H9 (cell line): ENCODE measurements around the gene B9D2. TPM values are rescaled to one million over a fixed set of nuclear protein-coding genes. Genes with fewer than 3 reads are reported as not detected.

Experiments used
- DNase-seq: peaks from one replicate; pipeline ENCODE4 v3.0.0-alpha.2; 2017
- H2AFZ ChIP-seq: one replicate; pipeline ENCODE4 v1.6.1; 2013; ENCODE audit warnings: mild to moderate bottlenecking, low read length, control low read depth, moderate library complexity
- H2AK5ac ChIP-seq: 2 replicates; pipeline ENCODE4 v1.6.1; 2013; ENCODE audit warnings: low read length, control low read depth, mixed read lengths; ENCODE audit not compliant: insufficient read length
- H2BK120ac ChIP-seq: one replicate; pipeline ENCODE4 v1.6.1; 2013; ENCODE audit warnings: low read depth, mild to moderate bottlenecking, low read length, control low read depth, inconsistent platforms; ENCODE audit not compliant: poor library complexity, severe bottlenecking
- H2BK12ac ChIP-seq: 2 replicates; pipeline ENCODE4 v1.6.1; 2013; ENCODE audit warnings: low read length, control low read depth, mixed read lengths, low read depth; ENCODE audit not compliant: insufficient read length
- H2BK15ac ChIP-seq: 2 replicates; pipeline ENCODE4 v1.6.1; 2013; ENCODE audit warnings: low read depth, low read length, control low read depth
- H2BK20ac ChIP-seq: one replicate; pipeline ENCODE4 v1.6.1; 2013; ENCODE audit warnings: low read depth, mild to moderate bottlenecking, low read length, control low read depth, inconsistent platforms; ENCODE audit not compliant: poor library complexity, severe bottlenecking
- H2BK5ac ChIP-seq: 2 replicates; pipeline ENCODE4 v1.6.1; 2013; ENCODE audit warnings: low read length, control low read depth, mixed read lengths; ENCODE audit not compliant: insufficient read length
- H3K14ac ChIP-seq: 2 replicates; pipeline ENCODE4 v1.6.1; 2013; ENCODE audit warnings: low read length, control low read depth; ENCODE audit not compliant: insufficient read depth
- H3K18ac ChIP-seq: 2 replicates; pipeline ENCODE4 v1.6.1; 2013; ENCODE audit warnings: low read depth, mild to moderate bottlenecking, mixed read lengths, low read length, control low read depth; ENCODE audit not compliant: insufficient read length
- H3K23ac ChIP-seq: 2 replicates; pipeline ENCODE4 v1.6.1; 2013; ENCODE audit warnings: low read length, control low read depth, mixed read lengths, low read depth; ENCODE audit not compliant: insufficient read length
- H3K23me2 ChIP-seq: 2 replicates; pipeline ENCODE4 v1.6.1; 2013; ENCODE audit warnings: low read depth, mild to moderate bottlenecking, mixed read lengths, low read length, control low read depth; ENCODE audit not compliant: insufficient read length, poor library complexity, severe bottlenecking
- H3K27ac ChIP-seq: 2 replicates; pipeline ENCODE4 v1.5.1; 2013; ENCODE audit warnings: low read length, control low read depth, mixed read lengths, low read depth; ENCODE audit not compliant: insufficient read length
- H3K27me3 ChIP-seq: 2 replicates; pipeline ENCODE4 v1.6.1; 2013; ENCODE audit warnings: low read length, control low read depth, inconsistent platforms; ENCODE audit not compliant: insufficient read depth
- H3K4ac ChIP-seq: 2 replicates; pipeline ENCODE4 v1.6.1; 2013; ENCODE audit warnings: low read depth, mild to moderate bottlenecking, control low read depth, inconsistent platforms, low read length, moderate library complexity
- H3K4me1 ChIP-seq: 2 replicates; pipeline ENCODE4 v1.6.1; 2013; ENCODE audit warnings: low read length, control low read depth, inconsistent platforms; ENCODE audit not compliant: insufficient read depth
- H3K4me2 ChIP-seq: 2 replicates; pipeline ENCODE4 v1.6.1; 2013; ENCODE audit warnings: low read length, control low read depth, mixed read lengths; ENCODE audit not compliant: insufficient read length, insufficient read depth
- H3K56ac ChIP-seq: 2 replicates; pipeline ENCODE4 v1.6.1; 2013; ENCODE audit warnings: low read depth, mild to moderate bottlenecking, mixed read lengths, low read length, control low read depth; ENCODE audit not compliant: insufficient read length
- H3K79me1 ChIP-seq: 2 replicates; pipeline ENCODE4 v1.6.1; 2013; ENCODE audit warnings: low read depth, mild to moderate bottlenecking, moderate library complexity, low read length, control low read depth, inconsistent platforms; ENCODE audit not compliant: insufficient read depth, poor library complexity, severe bottlenecking
- H3K79me2 ChIP-seq: 2 replicates; pipeline ENCODE4 v1.6.1; 2013; ENCODE audit warnings: low read length, control low read depth, inconsistent platforms; ENCODE audit not compliant: insufficient read depth
- H3K9ac ChIP-seq: 2 replicates; pipeline ENCODE4 v1.6.1; 2013; ENCODE audit warnings: low read length, control low read depth, mixed read lengths; ENCODE audit not compliant: insufficient read length; ENCODE audit errors: extremely low read depth
- H3K9me3 ChIP-seq: one replicate; pipeline ENCODE4 v1.6.1; 2013; ENCODE audit warnings: low read depth, low read length, inconsistent platforms; ENCODE audit not compliant: control insufficient read depth
- H3T11ph ChIP-seq: one replicate; pipeline ENCODE4 v1.6.1; 2013; ENCODE audit warnings: mild to moderate bottlenecking, low read length, control low read depth, inconsistent platforms
- H4K20me1 ChIP-seq: one replicate; pipeline ENCODE4 v1.6.1; 2013; ENCODE audit not compliant: control insufficient read depth, insufficient read length, insufficient read depth
- H4K5ac ChIP-seq: 2 replicates; pipeline ENCODE4 v1.6.1; 2013; ENCODE audit warnings: low read depth, mild to moderate bottlenecking, mixed read lengths, low read length, control low read depth; ENCODE audit not compliant: insufficient read length
- H4K8ac ChIP-seq: replicated peaks from 2 replicates; pipeline ENCODE4 v1.6.1; 2013; ENCODE audit warnings: low read length, control low read depth, mixed read lengths, low read depth; ENCODE audit not compliant: insufficient read length
- H4K91ac ChIP-seq: 2 replicates; pipeline ENCODE4 v1.6.1; 2013; ENCODE audit warnings: low read depth, mild to moderate bottlenecking, moderate library complexity, mixed read lengths, low read length, control low read depth; ENCODE audit not compliant: insufficient read length
- H3K27ac Mint-ChIP-seq, 3 experiments: 2 replicates in 2 of 3; 3 replicates in 1 of 3; pipeline ENCODE4 v1.8.0; 2020 to 2021; ENCODE audit warnings: mixed read lengths in 3 of 3, mild to moderate bottlenecking in 1 of 3, moderate library complexity in 1 of 3
- H3K27me3 Mint-ChIP-seq: 2 replicates; pipeline ENCODE4 v1.8.0; 2021; ENCODE audit warnings: low read depth, mild to moderate bottlenecking, moderate library complexity, mixed read lengths
- H3K36me3 Mint-ChIP-seq, 3 experiments: 2 replicates in 2 of 3; 3 replicates in 1 of 3; pipeline ENCODE4 v1.8.0; 2020 to 2021; ENCODE audit warnings: low read depth in 3 of 3, mixed read lengths in 3 of 3; ENCODE audit not compliant: insufficient read depth in 1 of 3
- H3K4me1 Mint-ChIP-seq, 2 experiments: 2 replicates each; pipeline ENCODE4 v1.8.0; 2020; ENCODE audit warnings: mixed read lengths in 2 of 2
- H3K4me3 Mint-ChIP-seq, 2 experiments: 2 replicates in 1 of 2; 3 replicates in 1 of 2; pipeline ENCODE4 v1.8.0; 2020 to 2021; ENCODE audit warnings: mild to moderate bottlenecking in 2 of 2, mixed read lengths in 2 of 2, moderate library complexity in 1 of 2
- H3K9me3 Mint-ChIP-seq, 2 experiments: 2 replicates in 1 of 2; 3 replicates in 1 of 2; pipeline ENCODE4 v1.8.0; 2020; ENCODE audit warnings: mild to moderate bottlenecking in 2 of 2, mixed read lengths in 2 of 2, moderate library complexity in 1 of 2
- CTCF ChIP-seq: fragments of 200-600 bp; sonication (generic); conservative IDR thresholded peaks from 3 replicates; pipeline ENCODE4 v1.8.0; 2021; ENCODE audit warnings: antibody characterized with exemption, mild to moderate bottlenecking
- WGBS: extraction: QIAGEN DNeasy Blood & Tissue Kit; methylation state at CpG from one replicate; pipeline ENCODE4 v1.1.7; 2013; ENCODE audit warnings: missing lambda C conversion rate, low lambda C conversion rate, mixed read lengths; ENCODE audit not compliant: insufficient read length; ENCODE audit errors: extremely low coverage; 5-methylcytosine and 5-hydroxymethylcytosine counted together
- total RNA-seq: library from RNA; stranded (reverse); gene quantifications from 2 replicates; pipeline ENCODE4 v1.2.1, GENCODE V29; 2021

B9D2 gene
- total RNA-seq, 1 experiment from 2014 or later = 4.8 TPM

GRCh38 chr19:41304706-41305483 lies 59.1 kb downstream of the B9D2 start:
- H3K14ac ChIP-seq = no peak overlapping the region
- no peaks in the 10 kb centered on the region for H3K79me2 ChIP-seq
- DNase-seq = no peak
- no peak overlapping the region for H2AFZ ChIP-seq
- H3K4me2 ChIP-seq = no peak overlapping the region
- no peaks in the 10 kb centered on the region for H3K4me1 ChIP-seq
- no peaks in the 10 kb centered on the region for H3K27me3 ChIP-seq
- no CpG with 5 or more reads among the region's 4 CpGs for WGBS
- H2BK20ac ChIP-seq = no peak overlapping the region
- no peak overlapping the region for H3T11ph ChIP-seq
- no peak overlapping the region for H2BK15ac ChIP-seq
- no peak overlapping the region for H3K9ac ChIP-seq
- Mint-ChIP-seq H3K27ac (no peak overlapping the region), H3K27me3 (no peaks in the 10 kb centered on the region), H3K4me3 (no peak overlapping the region), H3K4me1 (peaks cover 14 to 19% of the 10 kb centered on the region in 2 experiments), H3K36me3 (peaks cover 63 to 80% (median 75%) of the 10 kb centered on the region in 3 experiments), H3K9me3 (no peaks in the 10 kb centered on the region; a peak in 1 of 5 replicates)
- H2AK5ac ChIP-seq = no peak overlapping the region
- no peak overlapping the region for H4K8ac ChIP-seq
- no peak overlapping the region for H2BK12ac ChIP-seq
- no peaks in the 10 kb centered on the region for H3K79me1 ChIP-seq
- TF ChIP-seq CTCF = no peak
- no peak overlapping the region for H3K56ac ChIP-seq
- no peak overlapping the region for H3K23ac ChIP-seq
- H3K23me2 ChIP-seq = peaks cover 6% of the 10 kb centered on the region
- H4K20me1 ChIP-seq = peaks cover 2% of the 10 kb centered on the region
- H3K18ac ChIP-seq = no peak overlapping the region
- no peak overlapping the region for H2BK120ac ChIP-seq
- no peaks in the 10 kb centered on the region for H3K9me3 ChIP-seq
- H3K4ac ChIP-seq = no peak overlapping the region
- no peak overlapping the region for H3K27ac ChIP-seq
- H4K91ac ChIP-seq = no peak overlapping the region
- H4K5ac ChIP-seq = no peak overlapping the region
- no peak overlapping the region for H2BK5ac ChIP-seq

Other genes with a start within 250 kb of the B9D2 start
- 0.63 TPM in 1 of 2 replicates, not detected in the other for gene CYP2F1, start 249.7 kb downstream of the B9D2 start, total RNA-seq
- 159 and 175 TPM in 2 replicates for gene CYP2S1, start 170.9 kb downstream of the B9D2 start, total RNA-seq
- gene AXL, start 144.9 kb downstream of the B9D2 start, total RNA-seq = 29.4 and 30.3 TPM in 2 replicates
- 309 and 315 TPM in 2 replicates for gene HNRNPUL1, start 99.8 kb downstream of the B9D2 start, total RNA-seq
- gene CCDC97, start 54.0 kb downstream of the B9D2 start, total RNA-seq = 37.2 and 39.4 TPM in 2 replicates
- gene TGFB1, start 10.2 kb downstream of the B9D2 start, total RNA-seq = 30.1 and 31.3 TPM in 2 replicates
- gene TMEM91, start 12.4 kb upstream of the B9D2 start, total RNA-seq = 5.7 and 6.1 TPM in 2 replicates
- 58.7 and 62.1 TPM in 2 replicates for gene EXOSC5, start 33.2 kb upstream of the B9D2 start, total RNA-seq
- 21.1 and 28.3 TPM in 2 replicates for gene BCKDHA, start 33.7 kb upstream of the B9D2 start, total RNA-seq
- 0.86 and 0.96 TPM in 2 replicates for gene B3GNT8, start 63.2 kb upstream of the B9D2 start, total RNA-seq
- gene DMAC2, start 75.8 kb upstream of the B9D2 start, total RNA-seq = 70.5 and 74.7 TPM in 2 replicates
- not detected in 2 replicates for gene ERICH4, start 79.0 kb upstream of the B9D2 start, total RNA-seq
- gene CEACAM21, start 212.0 kb upstream of the B9D2 start, total RNA-seq = not detected in 2 replicates